CD4-positive, alpha-beta T cell treated with Interleukin-1 beta for 1 hour (primary cell): Measurements from ENCODE around the gene SNRNP200.

Experiments
- DNase-seq, 2 donors: peaks; one replicate each; pipeline ENCODE4 v3.0.0-alpha.2; 2020 to 2022

The SNRNP200 gene

DNA sequence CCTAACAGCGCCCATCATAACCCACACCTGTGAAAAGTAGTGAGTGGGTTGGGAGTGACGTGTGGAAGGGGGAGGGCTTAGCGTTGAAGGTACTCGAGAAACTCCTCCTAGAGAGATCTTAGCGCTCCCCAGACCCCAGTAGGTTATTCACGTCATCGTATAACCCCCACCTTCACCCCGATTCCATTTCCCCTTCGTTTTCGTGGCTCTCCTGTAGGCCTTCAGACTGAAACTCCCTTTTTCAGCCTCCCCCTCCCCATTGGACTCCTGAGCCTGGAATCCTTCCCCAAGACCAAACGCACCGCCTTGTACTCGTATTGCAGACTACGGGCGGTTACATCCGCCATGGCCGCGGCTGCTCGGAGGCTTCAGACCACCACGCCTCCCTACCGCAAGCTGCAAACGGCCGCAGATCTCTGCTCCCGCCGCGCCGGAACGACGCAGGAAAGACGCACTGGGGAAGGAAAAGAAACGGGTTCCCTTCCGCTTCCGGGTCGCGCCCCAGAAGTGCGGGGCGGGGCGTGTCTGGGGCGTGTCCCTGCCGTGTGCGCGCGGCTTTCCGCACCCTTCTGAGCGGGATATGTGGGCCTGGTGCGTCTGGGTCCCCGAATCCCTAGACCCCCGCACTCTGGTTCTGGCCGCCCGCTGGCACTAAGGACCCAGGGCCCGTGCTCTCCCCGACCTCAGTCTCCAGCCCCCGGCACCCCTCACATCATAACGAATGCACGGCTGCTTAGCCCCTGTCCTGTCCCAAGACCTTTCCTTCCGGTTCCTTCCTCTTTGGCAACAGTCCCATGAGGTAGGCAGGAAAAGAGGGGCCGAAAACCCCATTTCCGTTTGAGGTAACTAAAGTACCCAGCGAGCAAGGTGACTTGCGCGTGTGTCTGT lies at the start of gene SNRNP200:
Gene SNRNP200 (minus strand): TSS at position 456 of the 888 bp plus-strand sequence. CDS start 109 bp downstream, at position 347.
- peak; percentile 89 to 91 for DNase-seq

DNA sequence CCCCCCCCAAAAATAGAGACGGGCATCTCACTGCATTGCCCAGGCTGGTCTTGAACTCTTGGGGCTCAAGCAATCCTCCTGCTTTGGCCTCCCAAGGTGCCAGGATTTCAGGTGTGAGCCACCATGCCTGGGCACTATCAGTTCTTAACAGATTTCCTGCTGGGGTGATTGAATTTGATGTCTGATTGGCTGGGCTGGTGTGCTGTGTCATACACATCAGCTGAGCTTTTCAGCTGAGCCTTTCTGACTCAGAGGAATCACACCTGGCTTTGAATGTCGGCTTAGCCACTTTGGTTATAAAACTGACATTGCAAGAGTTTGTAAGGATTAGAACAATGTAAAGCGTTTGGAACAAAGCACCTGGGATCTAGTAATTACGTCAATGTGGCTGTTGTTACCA lies 49.1 kb upstream of the SNRNP200 start:
- DNase-seq: no peak

DNA sequence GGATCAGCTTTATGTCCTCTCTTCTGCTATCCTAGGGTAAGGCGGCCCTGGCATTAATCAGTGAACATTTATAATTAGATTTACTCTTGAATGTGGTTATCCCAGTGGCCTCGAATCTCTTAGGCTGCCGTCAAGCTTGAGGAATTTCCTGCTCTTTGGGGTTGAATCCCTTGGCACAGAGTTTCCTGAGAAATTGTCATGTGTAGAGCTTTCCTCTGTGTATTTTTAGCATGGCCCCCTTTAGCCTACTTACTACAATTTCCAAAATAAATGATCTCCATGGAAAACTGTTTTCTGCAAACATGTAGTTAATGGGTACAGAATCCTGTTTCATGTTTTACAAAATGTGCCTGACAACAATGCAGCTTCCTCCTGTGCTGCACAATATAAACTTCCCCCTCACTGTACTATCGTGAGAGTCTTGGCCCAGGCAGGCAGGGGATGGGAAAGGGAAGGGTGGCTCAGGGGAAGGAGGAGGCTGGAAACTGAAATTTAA lies 48.3 kb upstream of the SNRNP200 start:
- DNase-seq: no peak

DNA sequence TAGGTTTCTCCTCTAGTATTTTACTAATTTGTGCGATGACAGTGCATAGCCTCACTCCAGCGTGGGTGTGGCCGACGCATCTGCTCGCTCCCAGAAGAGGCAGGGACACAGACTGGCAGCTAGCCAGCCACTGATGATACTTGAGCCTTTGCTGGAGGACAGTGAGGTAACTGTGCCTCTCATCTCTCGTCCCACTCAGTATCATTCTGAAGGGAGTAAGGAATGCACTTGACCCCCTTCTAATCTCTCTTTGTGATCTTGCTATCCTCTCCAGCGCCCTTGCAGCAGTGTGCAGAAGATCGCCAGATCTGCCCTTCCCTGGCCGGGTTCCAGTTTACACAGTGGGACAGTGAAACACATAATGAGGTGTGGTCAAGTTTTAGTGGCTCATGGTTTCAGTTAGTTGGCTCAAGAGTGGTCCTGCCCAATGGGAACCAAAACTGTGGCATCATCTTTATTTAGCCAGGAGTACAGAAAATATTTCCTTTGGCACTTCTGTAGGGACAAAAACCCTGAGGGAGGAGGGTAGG lies 47.8 kb upstream of the SNRNP200 start:
- DNase-seq: no peak

DNA sequence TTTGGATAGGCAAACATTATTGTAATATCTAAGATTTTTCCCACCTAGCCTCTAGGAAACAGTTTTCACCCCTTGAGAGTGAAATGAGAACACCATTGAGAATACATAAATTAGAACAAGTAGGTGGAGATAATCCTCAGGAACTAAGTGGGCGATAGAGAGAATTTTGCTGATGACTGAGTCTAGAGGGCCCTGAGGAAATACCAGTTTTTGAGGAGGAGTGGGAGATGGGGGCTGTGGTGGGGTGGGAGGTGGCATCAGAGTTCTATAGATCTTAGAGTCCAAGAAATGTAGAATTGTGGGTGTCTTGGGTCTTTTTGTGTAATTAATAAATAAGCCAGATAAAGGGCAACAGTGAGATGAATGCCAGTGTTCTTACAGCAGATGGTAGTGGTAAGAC lies 42.0 kb upstream of the SNRNP200 start:
- DNase-seq: no peak

DNA sequence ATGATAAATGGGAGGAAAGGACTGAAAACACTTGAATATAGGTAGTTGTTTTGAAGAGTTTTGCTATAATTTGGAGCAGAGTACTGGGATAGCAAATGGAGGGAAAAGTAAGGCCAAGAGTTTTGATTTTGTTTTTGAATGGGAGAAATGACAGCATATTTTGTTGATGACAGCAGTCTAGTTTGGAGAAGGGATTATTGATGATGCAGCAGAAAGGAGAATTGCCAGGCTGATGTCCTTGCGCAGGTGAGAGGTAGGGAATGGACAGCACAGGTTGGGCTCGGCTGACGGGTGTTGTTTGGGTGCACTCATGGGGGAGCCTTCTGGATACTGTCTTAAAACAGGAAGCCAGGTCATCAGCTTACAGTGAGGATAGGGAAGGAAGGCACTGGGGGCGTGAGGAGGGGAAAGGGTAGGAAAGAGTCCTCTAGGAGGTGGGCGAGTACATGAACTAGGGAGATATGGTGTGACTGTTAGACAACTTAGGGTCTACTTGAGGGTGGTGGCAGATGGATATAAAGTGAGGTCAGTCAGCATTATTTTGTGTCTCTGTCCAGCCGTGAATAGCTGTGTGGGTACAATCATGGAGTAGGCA lies 40.6 kb upstream of the SNRNP200 start:
- DNase-seq: no peak

DNA sequence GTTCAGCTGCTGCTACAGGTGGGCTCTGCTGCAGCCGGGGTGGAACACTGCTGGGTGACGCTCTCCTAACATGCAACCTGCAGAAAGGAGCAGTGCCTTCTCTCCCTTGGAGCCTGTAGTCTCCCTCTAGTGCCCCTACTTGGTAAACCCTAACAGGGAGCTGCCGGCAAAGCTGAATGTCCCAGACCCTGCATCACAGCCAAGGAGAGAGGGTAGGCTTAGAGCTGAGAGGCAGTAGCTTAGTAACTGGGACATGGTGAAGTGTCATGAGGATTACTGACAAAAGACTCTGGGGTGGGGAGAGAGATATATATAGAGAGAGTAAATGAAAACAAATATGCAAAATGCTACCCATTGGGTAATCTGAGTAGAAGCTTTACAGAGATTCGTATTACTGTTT lies 40.1 kb upstream of the SNRNP200 start:
- DNase-seq: peak; percentile 14 to 47

DNA sequence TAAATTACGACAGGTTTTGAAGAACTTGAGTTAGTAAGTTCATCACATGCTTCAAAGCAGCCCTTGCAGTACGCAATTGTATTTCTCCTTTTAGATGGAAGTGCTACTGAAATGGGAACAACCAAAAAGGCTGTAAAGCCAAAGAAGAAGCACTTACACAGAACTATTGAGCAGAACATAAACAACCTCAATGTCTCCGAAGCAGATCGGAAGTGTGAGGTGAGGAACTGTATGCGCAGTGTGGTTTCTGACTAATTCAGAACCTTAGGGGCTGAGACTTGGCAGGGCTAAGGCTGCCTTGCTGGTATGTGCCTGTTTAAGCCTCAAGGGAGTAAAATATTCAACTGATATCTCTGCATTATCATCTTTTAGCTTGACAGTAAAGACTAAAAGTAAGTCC lies 38.7 kb upstream of the SNRNP200 start:
- peak; percentile 47 to 69 for DNase-seq

DNA sequence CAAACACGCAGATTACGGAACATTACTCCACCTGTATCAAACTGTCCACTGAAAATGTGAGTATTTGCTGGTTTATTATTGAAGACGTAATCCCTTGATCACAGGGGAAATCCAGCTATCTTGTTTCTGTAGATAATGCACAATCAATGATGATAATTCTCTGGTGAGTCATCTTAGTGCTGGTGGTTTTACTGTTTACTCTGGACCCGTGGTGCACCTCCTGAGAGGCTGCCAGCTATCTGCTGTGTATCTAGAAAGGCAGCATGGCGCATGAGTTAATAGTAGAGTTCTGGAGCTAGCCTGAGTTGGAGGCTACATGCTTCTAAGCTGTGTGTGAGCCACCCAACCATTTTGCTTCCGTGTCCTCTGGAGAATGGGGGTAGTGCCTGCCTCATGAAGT lies 36.7 kb upstream of the SNRNP200 start:
- DNase-seq: peak; percentile 37 to 63

DNA sequence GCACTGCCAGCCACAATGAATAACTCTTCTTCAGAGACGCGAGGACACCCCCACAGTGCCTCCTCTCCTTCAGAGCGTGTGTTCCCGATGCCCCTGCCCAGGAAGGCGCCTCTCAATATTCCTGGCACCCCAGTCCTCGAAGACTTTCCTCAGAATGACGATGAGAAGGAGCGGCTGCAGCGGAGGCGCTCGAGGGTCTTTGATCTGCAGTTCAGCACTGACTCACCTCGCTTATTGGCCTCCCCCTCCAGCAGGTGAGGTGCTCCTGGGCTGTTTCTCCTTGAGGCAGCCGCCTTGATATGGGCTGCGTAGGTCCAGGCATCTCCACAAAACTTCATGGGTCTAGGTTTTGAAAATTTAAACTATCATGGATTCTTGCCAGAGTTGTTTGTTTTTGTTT lies 36.3 kb upstream of the SNRNP200 start:
- no peak for DNase-seq

DNA sequence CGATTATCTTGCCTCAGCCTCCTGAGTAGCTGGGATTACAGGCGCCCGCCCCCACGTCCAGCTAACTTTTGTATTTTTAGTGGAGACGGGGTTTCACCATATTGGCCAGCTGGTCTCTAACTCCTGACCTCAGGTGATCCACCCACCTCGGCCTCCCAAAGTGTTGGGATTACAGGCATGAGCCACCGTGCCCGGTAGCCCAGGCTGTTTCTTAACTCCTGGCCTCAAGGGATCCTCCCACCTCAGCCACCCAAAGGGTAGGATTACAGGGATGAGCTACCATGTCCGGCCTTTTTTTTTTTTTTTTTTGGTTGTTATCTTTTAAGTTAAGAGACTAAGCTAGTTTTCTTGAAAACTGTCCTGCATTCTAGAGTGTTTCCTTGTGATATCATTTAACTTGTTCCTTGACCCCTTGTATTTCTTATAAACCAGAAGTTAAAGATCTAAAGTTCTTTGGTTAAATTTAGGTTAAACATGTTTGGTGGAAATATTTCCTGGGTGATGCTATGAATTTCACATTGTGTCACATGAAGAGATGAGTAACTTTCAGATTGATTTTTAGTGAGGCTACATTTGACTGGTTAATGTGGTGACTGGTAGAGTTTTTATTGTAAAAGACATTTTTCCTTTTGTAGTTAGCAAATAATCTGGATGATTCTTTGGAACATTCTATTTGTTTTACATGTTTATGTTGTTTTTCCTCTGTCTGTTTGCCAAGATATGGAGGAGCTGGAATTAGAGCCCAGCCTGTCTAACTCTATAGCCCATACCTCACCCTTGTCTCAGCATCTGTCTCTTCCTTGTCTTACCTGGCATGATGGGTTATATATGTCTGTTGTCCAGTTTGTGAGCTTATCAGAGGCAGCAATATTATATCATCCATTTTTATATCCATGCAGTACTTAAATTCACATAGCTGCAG lies 35.4 kb upstream of the SNRNP200 start:
- DNase-seq: no peak

DNA sequence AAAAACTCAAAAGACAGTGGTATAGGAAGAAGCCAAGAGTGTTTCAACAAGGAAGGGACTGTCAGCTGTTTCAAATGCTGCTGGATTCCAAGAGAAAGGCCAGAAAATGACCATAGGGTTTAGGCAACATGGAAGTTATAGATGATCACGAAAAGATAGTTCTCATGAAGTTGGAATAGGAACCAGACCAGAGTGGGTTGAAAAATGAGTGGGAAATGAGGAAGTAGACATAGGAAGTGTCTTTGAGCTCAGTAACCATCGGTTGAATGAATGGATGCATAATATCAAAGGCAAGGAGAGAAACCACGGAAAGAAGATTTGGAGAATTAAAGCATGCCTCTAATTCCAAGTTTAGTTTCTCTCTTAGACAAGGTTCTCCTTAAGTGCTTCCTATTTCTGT lies 31.5 kb upstream of the SNRNP200 start:
- DNase-seq: no peak

DNA sequence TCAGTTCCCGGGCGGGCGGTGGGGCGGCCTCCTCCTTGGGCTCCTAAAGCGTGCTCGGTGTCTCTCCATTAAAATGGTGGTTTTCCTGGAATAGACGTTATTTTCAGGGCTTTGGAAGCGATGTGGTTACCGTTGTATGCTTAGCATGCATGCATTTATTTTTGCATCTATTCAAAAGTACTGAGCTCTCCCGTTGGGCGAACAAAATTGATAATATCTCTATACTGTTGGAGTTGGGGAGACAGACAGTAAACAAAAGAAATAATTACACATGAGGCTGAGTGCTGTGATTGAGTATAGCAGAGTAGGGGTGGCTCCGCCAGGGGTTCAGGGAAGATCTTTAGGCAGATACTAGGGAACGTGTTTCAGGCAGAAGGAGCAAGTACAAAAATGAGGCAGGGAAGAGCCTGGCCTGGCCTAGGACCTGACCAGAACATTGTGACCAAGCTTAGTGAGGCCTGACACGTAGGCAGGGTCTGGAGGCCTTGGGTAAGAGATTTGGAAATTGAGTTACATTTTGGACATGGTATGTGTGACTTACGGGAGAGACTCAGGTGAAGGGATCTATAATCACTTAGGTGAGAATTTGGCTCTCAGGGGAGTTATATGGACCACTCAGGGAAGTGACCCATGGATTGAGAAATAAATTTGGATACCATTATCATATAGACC lies 30.9 kb upstream of the SNRNP200 start:
- DNase-seq: no peak

DNA sequence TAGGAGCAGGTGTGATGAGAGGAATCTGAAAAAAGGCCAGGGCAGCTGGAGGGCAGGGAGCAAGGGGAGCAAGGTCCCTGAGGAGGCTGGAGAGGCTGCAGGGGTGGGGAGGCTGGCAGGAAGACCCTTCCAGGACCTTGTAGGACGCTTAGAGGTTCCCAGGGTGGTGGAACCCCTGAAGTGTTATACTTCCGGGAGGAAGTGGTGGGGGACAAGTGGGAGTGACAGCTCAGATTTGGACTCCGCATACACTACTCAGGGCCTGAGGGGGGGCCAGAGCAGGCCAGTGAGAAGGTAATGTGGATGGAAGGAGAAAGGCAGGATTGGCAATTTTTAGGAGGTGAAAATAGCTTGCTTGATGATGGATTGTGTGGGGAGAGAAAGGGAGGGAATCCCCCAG lies 28.4 kb upstream of the SNRNP200 start:
- DNase-seq: no peak

DNA sequence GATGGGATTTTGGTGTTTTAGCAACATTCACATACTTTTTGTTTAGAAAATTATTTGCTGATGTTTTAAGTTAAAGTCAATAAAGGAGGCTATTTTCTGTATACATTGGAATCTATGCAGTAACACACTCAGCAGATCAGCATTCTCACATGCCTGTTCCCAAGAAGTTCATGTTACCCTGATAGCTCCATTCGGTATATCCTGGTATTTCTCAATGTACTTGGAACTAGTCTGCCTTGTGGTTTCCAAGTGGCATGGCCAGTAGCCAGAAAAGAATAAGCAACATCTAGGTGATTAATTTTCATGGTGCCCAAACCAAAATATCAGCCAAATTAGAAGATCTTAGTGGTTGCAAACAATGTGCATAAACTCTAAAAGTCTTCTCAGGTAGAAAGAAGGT lies 25.1 kb upstream of the SNRNP200 start:
- no peak for DNase-seq

DNA sequence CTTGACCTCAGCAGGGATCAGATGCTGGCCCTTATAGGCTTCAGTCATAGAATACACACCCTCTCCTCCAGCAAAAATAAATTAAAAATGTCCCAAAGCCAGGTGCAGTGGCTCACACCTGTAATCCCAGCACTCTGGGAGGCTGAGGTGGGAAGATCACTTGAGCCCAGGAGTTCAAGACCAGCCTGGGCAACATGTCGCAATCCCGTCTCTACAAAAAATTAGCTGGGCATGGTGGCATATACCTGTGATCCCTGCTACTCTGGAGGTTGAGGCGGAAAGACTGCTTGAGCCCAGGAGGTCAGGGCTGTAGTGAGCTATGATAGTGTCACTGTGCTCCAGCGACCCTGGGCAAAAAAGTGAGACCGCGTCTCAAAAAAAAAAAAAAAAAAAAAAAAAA lies 24.5 kb upstream of the SNRNP200 start:
- no peak for DNase-seq

DNA sequence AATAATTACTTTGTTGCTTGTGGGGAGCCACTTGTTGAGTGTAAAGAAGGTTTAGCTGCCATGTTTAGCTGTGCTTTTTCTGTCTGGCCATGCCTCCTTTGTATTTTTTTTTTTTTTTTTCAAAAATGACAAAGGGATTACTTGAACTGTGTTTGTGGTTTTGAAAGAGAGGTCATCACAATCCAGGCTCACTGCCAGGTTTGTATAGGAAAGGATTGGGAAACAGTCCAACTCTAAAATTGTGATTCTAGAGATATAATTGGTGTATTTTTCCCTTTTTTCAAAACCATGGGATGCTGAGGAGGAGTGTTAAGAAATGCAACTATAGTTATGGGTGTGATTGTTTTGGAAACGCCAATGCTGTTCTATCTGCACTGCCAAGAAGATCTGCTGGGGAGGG lies 24.1 kb upstream of the SNRNP200 start:
- DNase-seq: no peak

DNA sequence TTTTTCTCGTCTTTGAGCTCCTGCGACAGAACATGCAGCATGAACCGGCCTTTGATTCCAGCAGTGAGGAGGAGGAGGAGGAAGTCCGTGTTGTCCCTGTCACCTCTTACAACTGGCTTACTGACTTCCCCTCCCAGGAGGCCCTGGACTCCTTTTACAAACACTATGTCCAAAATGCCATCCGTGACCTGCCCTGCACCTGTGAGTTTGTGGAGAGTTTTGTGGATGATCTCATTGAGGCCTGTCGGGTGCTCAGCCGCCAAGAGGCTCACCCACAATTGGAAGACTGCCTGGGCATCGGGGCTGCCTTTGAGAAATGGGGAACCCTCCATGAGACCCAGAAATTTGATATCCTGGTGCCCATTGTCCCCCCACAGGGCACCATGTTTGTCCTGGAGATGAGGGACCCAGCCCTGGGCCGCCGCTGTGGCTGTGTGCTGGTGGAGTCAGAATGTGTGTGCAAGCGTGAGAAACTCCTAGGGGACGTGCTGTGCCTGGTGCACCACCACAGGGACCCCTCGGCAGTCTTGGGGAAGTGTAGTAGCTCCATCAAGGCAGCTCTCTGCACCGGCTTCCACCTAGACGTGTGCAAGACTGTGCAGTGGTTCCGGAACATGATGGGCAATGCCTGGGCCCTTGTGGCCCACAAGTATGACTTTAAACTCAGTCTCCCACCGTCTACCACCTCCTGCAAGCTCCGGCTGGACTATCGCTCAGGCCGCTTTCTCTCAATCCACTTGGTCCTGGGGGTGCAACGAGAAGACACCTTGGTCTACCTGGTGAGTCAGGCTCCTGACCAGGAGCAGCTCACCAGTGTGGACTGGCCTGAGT lies 21.9 kb upstream of the SNRNP200 start:
- no peak for DNase-seq

DNA sequence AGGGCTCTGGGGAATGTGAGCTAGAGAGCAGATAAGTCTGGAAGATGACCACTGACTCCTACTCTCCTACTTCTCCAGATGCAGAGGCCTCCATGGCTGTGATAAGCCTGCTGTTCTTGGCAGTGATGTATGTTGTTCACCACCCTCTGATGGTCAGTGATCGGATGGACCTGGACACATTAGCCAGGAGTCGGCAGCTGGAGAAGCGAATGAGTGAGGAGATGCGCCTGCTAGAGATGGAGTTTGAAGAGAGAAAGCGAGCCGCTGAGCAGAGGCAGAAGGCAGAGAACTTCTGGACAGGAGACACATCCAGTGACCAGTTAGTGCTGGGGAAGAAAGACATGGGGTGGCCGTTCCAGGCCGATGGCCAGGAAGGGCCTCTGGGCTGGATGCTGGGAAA lies 21.2 kb upstream of the SNRNP200 start:
- DNase-seq: no peak

DNA sequence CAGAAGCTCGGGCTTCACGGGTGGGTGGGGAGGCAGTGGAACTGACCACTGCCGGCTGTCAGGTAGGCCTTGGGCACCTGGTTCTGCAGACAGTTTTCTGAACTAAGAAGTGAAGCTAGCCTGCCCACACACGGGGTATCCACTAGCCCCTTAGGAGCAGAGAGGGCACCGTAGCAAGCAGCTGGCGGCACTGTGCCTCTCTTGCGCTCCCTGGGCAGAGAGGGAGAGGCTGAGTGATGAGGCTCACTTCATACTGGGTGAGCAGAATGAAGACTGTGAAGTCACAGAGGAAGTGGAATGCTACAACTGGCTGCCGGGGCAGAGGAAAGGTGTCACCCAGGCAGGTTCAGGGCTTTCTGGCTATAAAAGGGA lies 20.5 kb upstream of the SNRNP200 start:
- peak; percentile 57 to 73 for DNase-seq
